Measurements from ENCODE around the gene CAMK2B.

GRCh38 chr7:44182827-44183226 lies 142.6 kb downstream of the CAMK2B start:
- TF ChIP-seq ETS1 (IDR thresholded peaks at IDR 0.05) (no peak), CTCF (conservative IDR thresholded peaks at IDR 0.05; ENCODE audit: low read depth in 2 of 2) (no peak), CREB1 (CRISPR knock-in tag; IDR thresholded peaks at IDR 0.05; ENCODE audit: low read depth) (no peak)

Data from GM23338 (cell line).